ENCODE results near the gene NUDT4B.
"Not testable (repeated sequence)": the region's sequence is repeated elsewhere in the genome, so short reads cannot be mapped to it uniquely, and the experiment has no call there.

NUDT4B gene

GRCh38 chr1:148748563-148749334, at the start of gene NUDT4B:
Gene NUDT4B, plus strand, starts transcription at chr1:148748774. Its CDS starts 179 bp downstream, at chr1:148748953.
- not testable (repeated sequence) for DNase-seq

- DNase-seq: not testable (repeated sequence)
Measured at GRCh38 chr1:148699357-148699756, 49.2 kb upstream of the NUDT4B start.

DNA sequence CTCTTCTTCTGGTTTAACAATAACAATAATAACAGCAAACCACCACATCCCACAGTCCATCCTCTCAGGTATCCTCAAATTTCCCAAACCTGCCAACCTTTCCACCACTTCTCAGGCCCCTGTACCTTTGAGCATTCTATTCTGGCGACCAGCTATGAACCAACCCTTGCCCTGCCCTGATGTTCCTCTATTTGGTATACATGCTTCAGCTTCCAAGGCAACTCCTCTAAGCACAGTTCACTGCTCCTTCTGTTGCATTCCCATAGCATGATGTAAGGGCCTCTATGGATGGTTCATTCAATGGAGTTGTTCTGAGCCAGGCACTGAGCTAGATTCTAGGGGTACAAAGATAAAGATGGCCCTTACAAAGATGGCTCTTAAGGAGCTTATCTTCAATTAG, 46.3 kb upstream of the NUDT4B start:
- not testable (repeated sequence) for DNase-seq

DNA sequence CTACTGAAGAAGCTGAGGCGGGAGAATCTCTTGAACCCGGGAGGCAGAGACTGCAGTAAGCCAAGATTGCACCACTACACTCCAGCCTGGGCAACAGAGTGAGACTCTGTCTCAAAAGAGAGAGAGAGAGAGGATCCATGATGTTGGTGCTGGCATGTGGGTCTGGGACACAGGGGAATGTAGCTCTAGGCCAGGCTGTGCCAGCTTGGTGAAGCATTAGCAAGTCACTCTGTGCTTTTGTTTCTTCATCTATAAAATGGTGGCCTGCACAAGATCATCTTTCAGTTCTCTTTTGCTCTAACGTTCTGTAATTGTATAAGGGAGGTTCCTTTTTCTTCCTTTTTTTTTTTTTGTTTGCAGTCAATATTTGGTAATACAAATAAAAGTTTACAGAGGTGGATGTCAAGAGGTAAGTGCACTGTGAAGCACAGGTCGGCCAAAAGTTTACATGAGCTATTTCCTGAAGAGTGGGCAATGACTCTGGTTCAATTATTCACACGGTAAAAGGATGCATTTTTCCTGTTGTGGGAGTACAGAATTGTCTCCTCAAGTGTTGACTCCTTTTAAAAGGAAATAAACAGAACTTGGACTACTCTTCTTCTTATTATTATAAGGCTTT, 44.5 kb upstream of the NUDT4B start:
- DNase-seq: not testable (repeated sequence)

- not testable (repeated sequence) for DNase-seq
Measured at GRCh38 chr1:148705316-148705948, 43.1 kb upstream of the NUDT4B start.

- not testable (repeated sequence) for DNase-seq
Measured at GRCh38 chr1:148708779-148709333, 39.7 kb upstream of the NUDT4B start.

- not testable (repeated sequence) for DNase-seq
Measured at GRCh38 chr1:148710772-148711523, 37.6 kb upstream of the NUDT4B start.

- DNase-seq: not testable (repeated sequence)
Measured at GRCh38 chr1:148712353-148712752, 36.2 kb upstream of the NUDT4B start.

DNA sequence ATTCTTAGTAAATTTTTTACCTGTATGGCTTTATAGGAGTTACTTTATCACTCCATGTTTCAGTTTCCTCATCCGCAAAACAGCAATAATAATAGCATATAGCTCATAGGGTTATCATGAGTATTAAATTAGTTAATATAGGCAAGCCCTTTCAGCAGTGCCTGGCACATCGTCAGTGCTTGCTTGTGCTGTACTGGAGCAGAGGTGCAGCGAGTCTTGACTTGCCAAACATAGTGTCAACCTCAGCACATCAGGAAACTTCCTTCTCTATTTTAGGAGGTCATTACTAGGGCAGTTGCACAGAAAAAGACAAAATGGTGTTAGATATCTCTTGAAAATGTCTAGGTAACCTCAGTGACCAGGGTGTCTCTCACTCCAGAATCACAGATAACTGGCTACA, 33.1 kb upstream of the NUDT4B start:
- not testable (repeated sequence) for DNase-seq

DNA sequence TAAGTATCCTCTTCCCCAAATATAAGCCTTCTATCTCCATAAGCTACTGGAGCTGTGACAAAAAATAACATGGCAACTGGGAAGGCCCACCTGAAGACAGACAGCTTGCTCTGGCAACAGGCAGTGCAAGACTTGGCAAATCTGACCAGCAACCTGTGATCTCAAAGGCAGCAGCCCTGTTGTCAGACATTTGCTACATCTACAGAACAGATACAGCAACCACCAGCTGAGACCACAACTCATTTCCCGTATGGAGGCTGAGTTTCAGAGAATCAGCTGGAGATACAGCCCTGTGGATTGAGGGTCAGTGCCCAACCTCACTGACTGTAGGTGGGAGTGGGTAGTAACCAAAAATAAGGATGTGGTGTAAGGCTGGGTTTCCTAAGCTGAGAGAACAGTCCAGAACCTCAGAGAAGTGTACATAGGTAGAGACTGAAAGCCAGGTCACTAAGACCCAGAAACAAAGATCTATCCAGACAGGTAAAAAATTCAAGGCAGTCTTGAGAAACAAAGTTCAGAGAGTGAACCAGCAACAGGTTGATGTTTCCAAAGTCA, 31.5 kb upstream of the NUDT4B start:
- not testable (repeated sequence) for DNase-seq

DNA sequence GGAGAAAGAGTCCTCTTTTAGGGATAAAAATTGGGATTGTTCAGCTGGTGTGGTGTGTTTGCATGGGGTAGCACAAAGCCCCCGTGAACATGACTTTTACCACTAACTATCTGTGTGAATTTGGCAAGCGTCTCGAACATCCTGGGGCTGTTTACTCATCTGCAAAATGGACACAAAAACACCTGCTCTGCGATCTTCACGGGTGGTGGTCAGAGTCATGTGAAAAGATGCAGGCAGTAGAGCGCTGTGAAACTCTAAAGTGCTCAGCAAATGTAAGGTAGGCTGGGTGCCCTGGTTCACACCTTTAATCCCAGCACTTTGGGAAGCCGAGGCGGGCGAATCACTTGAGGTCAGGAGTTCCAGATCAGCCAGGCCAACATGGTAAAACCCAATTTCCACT, 27.7 kb upstream of the NUDT4B start:
- not testable (repeated sequence) for DNase-seq

GRCh38 chr1:148722758-148723157, 25.8 kb upstream of the NUDT4B start:
- DNase-seq: not testable (repeated sequence)

DNA sequence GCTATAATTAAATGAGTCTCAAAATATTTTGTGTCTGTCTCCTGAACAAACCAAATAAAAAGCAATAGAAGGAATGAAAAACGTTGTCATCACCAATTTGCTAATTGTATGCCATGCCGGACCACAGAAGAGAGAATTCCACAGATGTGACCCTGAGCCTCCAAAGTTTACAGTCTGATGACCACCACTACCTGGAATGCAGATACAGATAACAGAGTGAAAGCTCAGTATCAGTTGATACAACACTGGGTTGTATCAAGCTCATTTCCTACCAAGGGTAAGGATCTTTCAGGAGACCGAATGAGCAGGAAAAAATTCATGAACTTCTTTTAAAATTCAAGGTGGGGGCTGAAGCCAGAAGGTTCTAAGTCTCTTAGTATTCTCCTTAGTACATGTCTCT, 25.1 kb upstream of the NUDT4B start:
- not testable (repeated sequence) for DNase-seq

- DNase-seq: not testable (repeated sequence)
Measured at GRCh38 chr1:148724872-148725271, 23.7 kb upstream of the NUDT4B start.

DNA sequence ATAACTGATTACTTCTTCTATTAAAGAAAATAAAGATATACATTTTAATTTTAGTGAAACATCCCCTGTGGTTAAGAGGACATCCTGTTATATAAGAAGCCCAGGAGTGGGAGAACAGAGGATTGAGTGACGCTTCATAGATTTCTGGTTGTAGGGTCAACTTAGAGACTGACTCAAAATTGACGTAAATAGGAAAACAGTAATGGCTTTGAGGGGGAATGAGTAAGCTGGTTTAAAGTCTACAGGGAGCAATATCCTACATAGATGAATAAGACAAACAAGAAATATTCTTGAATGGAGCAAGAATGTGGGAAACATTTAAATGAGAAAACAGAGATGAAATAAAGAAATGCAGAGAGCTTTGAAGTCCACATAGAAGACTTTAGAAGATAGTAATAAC, 20.7 kb upstream of the NUDT4B start:
- not testable (repeated sequence) for DNase-seq

GRCh38 chr1:148729128-148729527, 19.4 kb upstream of the NUDT4B start:
- DNase-seq: not testable (repeated sequence)

DNA sequence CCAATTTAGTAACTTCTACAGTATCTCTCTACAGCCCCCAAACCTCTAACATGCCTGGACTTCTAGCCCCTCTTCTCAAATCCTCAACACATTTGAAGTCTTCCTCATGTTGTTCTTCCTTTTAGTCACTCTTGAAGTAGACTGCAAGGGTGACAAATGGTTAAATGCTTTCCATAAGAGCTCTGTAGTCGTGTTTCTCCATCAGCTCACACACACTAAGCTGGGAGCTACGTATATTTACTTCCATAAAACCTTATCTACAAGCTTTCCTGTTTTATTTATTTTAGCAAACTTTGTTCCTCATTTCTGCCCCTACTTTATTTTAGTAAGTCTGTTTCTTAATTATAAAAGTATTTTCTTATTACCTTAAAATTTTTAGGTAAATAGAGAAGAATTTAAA, 19.0 kb upstream of the NUDT4B start:
- DNase-seq: not testable (repeated sequence)

DNA sequence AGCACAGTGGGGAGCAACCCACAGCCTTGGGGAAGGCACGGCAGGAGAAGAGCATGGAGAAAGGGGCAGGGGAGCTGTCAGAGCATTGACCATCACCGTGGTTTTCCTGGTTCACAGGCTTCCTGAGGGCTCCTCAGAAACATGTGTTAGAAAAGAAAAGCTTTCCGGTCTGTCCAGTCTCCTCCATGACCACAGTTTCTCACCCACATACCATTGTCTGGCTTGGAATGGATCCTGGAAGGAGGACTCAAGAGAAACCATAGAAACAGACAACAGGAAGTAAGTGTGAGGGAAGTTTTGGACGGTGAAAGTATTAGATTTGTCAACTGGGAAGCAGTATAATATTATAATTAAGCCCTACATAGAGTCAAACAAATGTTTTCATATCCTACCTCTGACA, 16.3 kb upstream of the NUDT4B start:
- not testable (repeated sequence) for DNase-seq

GRCh38 chr1:148733585-148734310, 14.8 kb upstream of the NUDT4B start:
- not testable (repeated sequence) for DNase-seq

GRCh38 chr1:148734311-148734662, 14.3 kb upstream of the NUDT4B start:
- not testable (repeated sequence) for DNase-seq
